ENCODE results near the gene ACVR1B.

DNA sequence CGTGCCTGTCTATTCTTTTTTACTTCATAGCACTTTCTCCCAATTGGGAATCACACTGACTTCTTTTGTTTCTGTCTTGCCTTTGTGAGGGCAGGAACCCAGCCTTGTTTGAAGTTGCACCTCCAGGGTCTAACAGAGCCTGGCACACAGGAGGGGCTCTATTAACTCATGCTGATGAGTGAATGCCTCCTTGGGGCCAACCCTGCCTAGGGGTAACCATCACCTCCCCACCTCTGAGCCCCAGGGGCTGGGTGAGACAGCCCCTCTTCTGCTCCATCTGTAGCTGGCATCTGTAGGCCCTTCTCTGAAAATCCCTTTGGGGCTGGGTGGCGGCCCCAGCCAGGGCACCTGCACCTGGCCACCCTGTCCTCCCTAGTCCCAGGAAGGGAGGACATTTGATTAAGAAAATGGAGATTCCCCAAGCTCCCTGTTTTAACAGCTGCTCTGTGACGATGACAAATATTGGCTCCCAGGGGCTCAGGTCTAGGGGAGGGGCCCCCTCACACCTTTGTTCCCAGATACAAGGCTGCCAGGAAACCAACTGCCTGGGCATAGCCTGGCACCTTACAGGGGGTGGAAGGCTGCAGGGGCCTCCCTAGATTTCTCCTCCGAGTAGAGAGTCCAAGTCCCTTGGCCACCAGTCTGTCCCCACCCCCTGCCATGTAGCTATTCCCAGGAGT, 67.1 kb downstream of the ACVR1B start:
- TF ChIP-seq, protein P1, sequence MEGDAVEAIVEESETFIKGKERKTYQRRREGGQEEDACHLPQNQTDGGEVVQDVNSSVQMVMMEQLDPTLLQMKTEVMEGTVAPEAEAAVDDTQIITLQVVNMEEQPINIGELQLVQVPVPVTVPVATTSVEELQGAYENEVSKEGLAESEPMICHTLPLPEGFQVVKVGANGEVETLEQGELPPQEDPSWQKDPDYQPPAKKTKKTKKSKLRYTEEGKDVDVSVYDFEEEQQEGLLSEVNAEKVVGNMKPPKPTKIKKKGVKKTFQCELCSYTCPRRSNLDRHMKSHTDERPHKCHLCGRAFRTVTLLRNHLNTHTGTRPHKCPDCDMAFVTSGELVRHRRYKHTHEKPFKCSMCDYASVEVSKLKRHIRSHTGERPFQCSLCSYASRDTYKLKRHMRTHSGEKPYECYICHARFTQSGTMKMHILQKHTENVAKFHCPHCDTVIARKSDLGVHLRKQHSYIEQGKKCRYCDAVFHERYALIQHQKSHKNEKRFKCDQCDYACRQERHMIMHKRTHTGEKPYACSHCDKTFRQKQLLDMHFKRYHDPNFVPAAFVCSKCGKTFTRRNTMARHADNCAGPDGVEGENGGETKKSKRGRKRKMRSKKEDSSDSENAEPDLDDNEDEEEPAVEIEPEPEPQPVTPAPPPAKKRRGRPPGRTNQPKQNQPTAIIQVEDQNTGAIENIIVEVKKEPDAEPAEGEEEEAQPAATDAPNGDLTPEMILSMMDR (IDR thresholded peaks at IDR 0.05; ENCODE audit: poor library complexity) = no peak
- TF ChIP-seq EZH2 (IDR thresholded peaks at IDR 0.05; ENCODE audit: borderline replicate concordance) (no peak), EZH2phosphoT487 (IDR thresholded peaks at IDR 0.05; ENCODE audit: low read depth, severe bottlenecking, unreplicated experiment) (no peak)
